Measurements from ENCODE around the gene ATP9A.

Gene ATP9A

GRCh38 chr20:51749674-51750036, 18.5 kb downstream of the ATP9A start:
- H3K4me1 ChIP-seq (ENCODE audit: control insufficient read depth, low read length), result no peaks in the 10 kb centered on the region
- no peaks in the 10 kb centered on the region for H3K27me3 ChIP-seq (ENCODE audit: control insufficient read depth, low read length)
- H3K9me2 ChIP-seq (replicated peaks; ENCODE audit: control insufficient read depth, low read length), result no peaks in the 10 kb centered on the region
- H3F3A ChIP-seq (ENCODE audit: control insufficient read depth, insufficient read depth), result no peaks in the 10 kb centered on the region
- no peak overlapping the region for H3K4me2 ChIP-seq (ENCODE audit: low read length)
- H3K9me3 ChIP-seq (ENCODE audit: control insufficient read depth, insufficient read depth, low read length), result no peaks in the 10 kb centered on the region
- H3K36me3 ChIP-seq (ENCODE audit: control insufficient read depth, low read length), result no peaks in the 10 kb centered on the region
- no peaks in the 10 kb centered on the region; the same call in 1 of the 2 replicates for H3K79me2 ChIP-seq (ENCODE audit: control insufficient read depth, low read length)
- no peaks in the 10 kb centered on the region for H4K20me1 ChIP-seq (ENCODE audit: control insufficient read depth, insufficient read depth, low read depth, low read length)
- TF ChIP-seq EZH2phosphoT487 (IDR thresholded peaks at IDR 0.05; ENCODE audit: borderline replicate concordance, low read length) (no peak), CTCF (IDR thresholded peaks at IDR 0.05; ENCODE audit: low read depth, low read length, poor library complexity, severe bottlenecking) (no peak)
- no peak overlapping the region for H3K4me3 ChIP-seq (ENCODE audit: low read length)
- H3K27ac ChIP-seq (ENCODE audit: low read depth, low read length), result no peak overlapping the region

- H3K9me3 ChIP-seq (ENCODE audit: control insufficient read depth, insufficient read depth, low read length), result no peaks in the 10 kb centered on the region
- no peaks in the 10 kb centered on the region for H4K20me1 ChIP-seq (ENCODE audit: control insufficient read depth, insufficient read depth, low read depth, low read length)
- H3K79me2 ChIP-seq (ENCODE audit: control insufficient read depth, low read length), result no peaks in the 10 kb centered on the region; the same call in 1 of the 2 replicates
- no peak overlapping the region for H3K4me3 ChIP-seq (ENCODE audit: low read length)
- H3K4me1 ChIP-seq (ENCODE audit: control insufficient read depth, low read length), result no peaks in the 10 kb centered on the region
- no peak for TF ChIP-seq CTCF (IDR thresholded peaks at IDR 0.05; ENCODE audit: low read depth, low read length, poor library complexity, severe bottlenecking)
- TF ChIP-seq EZH2phosphoT487 (IDR thresholded peaks at IDR 0.05; ENCODE audit: borderline replicate concordance, low read length), result no peak
- no peaks in the 10 kb centered on the region for H3K36me3 ChIP-seq (ENCODE audit: control insufficient read depth, low read length)
- no peaks in the 10 kb centered on the region for H3K27me3 ChIP-seq (ENCODE audit: control insufficient read depth, low read length)
- H3F3A ChIP-seq (ENCODE audit: control insufficient read depth, insufficient read depth), result no peaks in the 10 kb centered on the region
- no peaks in the 10 kb centered on the region for H3K9me2 ChIP-seq (replicated peaks; ENCODE audit: control insufficient read depth, low read length)
- no peak overlapping the region for H3K27ac ChIP-seq (ENCODE audit: low read depth, low read length)
- H3K4me2 ChIP-seq (ENCODE audit: low read length), result no peak overlapping the region
Observed at GRCh38 chr20:51747182-51747911, 20.8 kb downstream of the ATP9A start.

GRCh38 chr20:51745804-51746203, 22.4 kb downstream of the ATP9A start:
- Histone ChIP-seq H3K9me3 (ENCODE audit: control insufficient read depth, insufficient read depth, low read length) (no peaks in the 10 kb centered on the region), H3K79me2 (ENCODE audit: control insufficient read depth, low read length) (no peaks in the 10 kb centered on the region; the same call in 1 of the 2 replicates), H3F3A (ENCODE audit: control insufficient read depth, insufficient read depth) (no peaks in the 10 kb centered on the region), H3K36me3 (ENCODE audit: control insufficient read depth, low read length) (no peaks in the 10 kb centered on the region), H3K4me2 (ENCODE audit: low read length) (no peak overlapping the region), H3K27me3 (ENCODE audit: control insufficient read depth, low read length) (no peaks in the 10 kb centered on the region), H3K9me2 (replicated peaks; ENCODE audit: control insufficient read depth, low read length) (no peaks in the 10 kb centered on the region), H3K4me3 (ENCODE audit: low read length) (no peak overlapping the region), H3K27ac (ENCODE audit: low read depth, low read length) (no peak overlapping the region), H4K20me1 (ENCODE audit: control insufficient read depth, insufficient read depth, low read depth, low read length) (no peaks in the 10 kb centered on the region), H3K4me1 (ENCODE audit: control insufficient read depth, low read length) (no peaks in the 10 kb centered on the region)
- TF ChIP-seq CTCF (IDR thresholded peaks at IDR 0.05; ENCODE audit: low read depth, low read length, poor library complexity, severe bottlenecking) (no peak), EZH2phosphoT487 (IDR thresholded peaks at IDR 0.05; ENCODE audit: borderline replicate concordance, low read length) (no peak)

Data from DOHH2 (cell line).